Measurements from ENCODE around the gene KBTBD12.

KBTBD12 gene

GRCh38 chr3:127998596-127998995 is 83.6 kb downstream of the KBTBD12 start:
- no peak for DNase-seq (ENCODE audit: low read depth)
- in situ Hi-C loops (cut with HindIII; ENCODE audit: low sequenced_read_pairs): no loop called here
- TF ChIP-seq CTCF (IDR thresholded peaks at IDR 0.05; ENCODE audit: low read depth, low read length, missing control alignments): no peak

GRCh38 chr3:127999509-128000106 is 84.6 kb downstream of the KBTBD12 start:
- in situ Hi-C loops (cut with HindIII; ENCODE audit: low sequenced_read_pairs): loop anchor here (5.0 kb wide), 1 partner anchor 42 kb away; no protein-coding TSS in a partner anchor
- peak; percentile 29 for DNase-seq (ENCODE audit: low read depth)
- TF ChIP-seq CTCF (IDR thresholded peaks at IDR 0.05; ENCODE audit: low read depth, low read length, missing control alignments): no peak

More at GRCh38 chr3:127998596-127998995, 83.6 kb downstream of the KBTBD12 start:
- H3K4me3 ChIP-seq (ENCODE audit: low read depth, low read length): no peak overlapping the region

GRCh38 chr3:128001576-128001975 is 86.5 kb downstream of the KBTBD12 start:
- no peak for DNase-seq (ENCODE audit: low read depth)
- in situ Hi-C loops (cut with HindIII; ENCODE audit: low sequenced_read_pairs): loop anchor here (5.0 kb wide), 1 partner anchor 44 kb away; no protein-coding TSS in a partner anchor
- no peak for TF ChIP-seq CTCF (IDR thresholded peaks at IDR 0.05; ENCODE audit: low read depth, low read length, missing control alignments)
- H3K4me3 ChIP-seq (ENCODE audit: low read depth, low read length): no peak overlapping the region

More at GRCh38 chr3:127999509-128000106, 84.6 kb downstream of the KBTBD12 start:
- no peak overlapping the region for H3K4me3 ChIP-seq (ENCODE audit: low read depth, low read length)

- no peak overlapping the region for H3K4me3 ChIP-seq (ENCODE audit: low read depth, low read length)
- in situ Hi-C loops (cut with HindIII; ENCODE audit: low sequenced_read_pairs): loop anchor here (5.0 kb wide), 1 partner anchor 47 kb away; no protein-coding TSS in a partner anchor
- TF ChIP-seq CTCF (IDR thresholded peaks at IDR 0.05; ENCODE audit: low read depth, low read length, missing control alignments): no peak
- DNase-seq (ENCODE audit: low read depth): no peak
These were observed 89.6 kb downstream of the KBTBD12 start for GRCh38 chr3:128004661-128005060.

GRCh38 chr3:128006061-128007032 is 91.3 kb downstream of the KBTBD12 start:
- in situ Hi-C loops (cut with HindIII; ENCODE audit: low sequenced_read_pairs): no loop called here
- no peak for DNase-seq (ENCODE audit: low read depth)
- no peak overlapping the region for H3K4me3 ChIP-seq (ENCODE audit: low read depth, low read length)
- TF ChIP-seq CTCF (IDR thresholded peaks at IDR 0.05; ENCODE audit: low read depth, low read length, missing control alignments): no peak

GRCh38 chr3:128007033-128007424 is 92.0 kb downstream of the KBTBD12 start:
- DNase-seq (ENCODE audit: low read depth): no peak
- in situ Hi-C loops (cut with HindIII; ENCODE audit: low sequenced_read_pairs): no loop called here
- no peak for TF ChIP-seq CTCF (IDR thresholded peaks at IDR 0.05; ENCODE audit: low read depth, low read length, missing control alignments)
- H3K4me3 ChIP-seq (ENCODE audit: low read depth, low read length): no peak overlapping the region

Measured in astrocyte of the cerebellum (primary cell).